Left lung (tissue), 10 donors: ENCODE data around the gene PINLYP. TPM values are rescaled to one million over a fixed set of nuclear protein-coding genes. Genes with fewer than 3 reads are reported as not detected.
A peak's percentile ranks its signal among the peaks of the same experiment; 100 is the strongest.

ENCODE experiments used
- ATAC-seq: fragments of 200-7000 bp; cut with Tn5 transposase; one replicate; pipeline ENCODE4 v1.9.1; 2020; ENCODE audit warnings: moderate library complexity
- DNase-seq, 4 donors: peaks; one replicate each; pipeline ENCODE4 v3.0.0-alpha.2; 2013 to 2020
- H3K27ac ChIP-seq, 2 donors: fragments of 200-600 bp; sonication (generic) in 1 of 2; one replicate each; pipeline versions ENCODE4 v1.5.0 to v1.8.0; 2020 to 2021
- H3K27me3 ChIP-seq, 2 donors: fragments of 200-600 bp; sonication (generic) in 1 of 2; one replicate each; pipeline versions ENCODE4 v1.5.0 to v1.8.0; 2020 to 2021
- H3K36me3 ChIP-seq, 2 donors: fragments of 200-600 bp; sonication (generic) in 1 of 2; one replicate each; pipeline versions ENCODE4 v1.5.0 to v1.8.0; 2020 to 2021
- H3K4me1 ChIP-seq, 2 donors: fragments of 200-600 bp; one replicate each; pipeline ENCODE4 v1.8.0; 2021
- H3K4me3 ChIP-seq, 2 donors: fragments of 200-600 bp; sonication (generic) in 1 of 2; one replicate each; pipeline versions ENCODE4 v1.5.0 to v1.8.0; 2020 to 2021; ENCODE audit warnings: mild to moderate bottlenecking in 1 of 2
- H3K9me3 ChIP-seq, 2 donors: fragments of 200-600 bp; sonication (generic) in 1 of 2; one replicate each; pipeline versions ENCODE4 v1.5.0 to v1.8.0; 2020 to 2021
- intact Hi-C, 2 donors: fragments of 100-400 bp; cut with DNase I; formaldehyde crosslinking; loops; one replicate each; pipeline versions ENCODE4 v1.11.2 to v1.14.2; 2022
- polyA plus RNA-seq, 6 donors: library from polyadenylated mRNA; unstranded; fragments of 120-200 nt; gene quantifications; one replicate each; pipeline ENCODE4 v1.2.1, GENCODE V29; 2013; ENCODE audit not compliant: insufficient read length in 6 of 6
- total RNA-seq, 2 donors: library from RNA; stranded (reverse); fragmentation: NEBNext Ultra II Directional; extraction: Animal tissue kit (Norgen Biotek cat#: 25700); gene quantifications; one replicate each; pipeline ENCODE4 v1.2.1, GENCODE V29; 2021
- TF ChIP-seq, protein P1 (sequence below), 2 donors: fragments of 200-600 bp; sonication (generic) in 1 of 2; IDR thresholded peaks; one replicate each; pipeline versions ENCODE4 v1.5.0 to v1.8.0; 2021; ENCODE audit warnings: antibody characterized with exemption in 2 of 2
- donor health status: DM: no; HTN: yes; CAD: no.
- donor health status: DM: no; HTN: no; CAD: no.

PINLYP gene
- total and polyA plus RNA-seq, 8 donors = 6.2 to 21.2 (median 17.0) TPM

DNA sequence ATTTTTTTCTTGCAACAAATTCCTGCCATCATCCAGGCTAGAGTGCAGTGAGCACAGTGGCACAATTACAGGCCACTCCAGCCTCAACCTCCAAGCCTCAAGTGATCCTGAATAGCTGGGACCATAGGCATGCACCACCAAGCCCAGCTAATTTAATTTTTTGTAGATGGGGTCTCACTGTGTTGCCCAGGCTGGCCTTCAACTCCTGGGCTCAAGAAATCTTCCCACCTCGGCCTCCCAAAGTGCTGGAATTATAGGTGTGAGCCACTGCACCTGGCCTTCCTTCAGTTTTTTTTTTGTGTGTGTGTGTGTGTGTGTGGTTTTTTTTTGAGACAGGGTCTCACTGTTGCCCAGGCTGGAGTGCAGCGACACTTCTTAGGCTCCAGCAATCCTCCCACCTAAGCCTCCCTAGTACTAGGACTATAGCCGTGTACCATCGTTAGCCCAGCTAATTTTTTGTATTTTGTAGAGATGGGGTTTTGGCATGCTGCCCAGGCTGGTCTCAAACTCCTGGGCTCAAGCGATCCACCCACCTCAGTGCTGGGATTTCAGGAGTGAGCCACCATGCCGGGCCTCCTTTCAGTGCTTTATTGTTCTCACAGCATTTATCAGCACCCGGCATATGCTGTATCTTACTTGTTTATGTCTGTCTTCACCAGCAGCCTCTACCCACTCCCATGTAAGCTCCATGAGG lies 30.4 kb downstream of the PINLYP start:
- Histone ChIP-seq H3K27me3 (no peaks in the 10 kb centered on the region), H3K27ac (no peak overlapping the region), H3K9me3 (no peaks in the 10 kb centered on the region), H3K4me3 (no peak overlapping the region), H3K36me3 (peaks cover 0 to 22% of the 10 kb centered on the region in 2 donors), H3K4me1 (no peaks in the 10 kb centered on the region)
- TF ChIP-seq, protein P1, sequence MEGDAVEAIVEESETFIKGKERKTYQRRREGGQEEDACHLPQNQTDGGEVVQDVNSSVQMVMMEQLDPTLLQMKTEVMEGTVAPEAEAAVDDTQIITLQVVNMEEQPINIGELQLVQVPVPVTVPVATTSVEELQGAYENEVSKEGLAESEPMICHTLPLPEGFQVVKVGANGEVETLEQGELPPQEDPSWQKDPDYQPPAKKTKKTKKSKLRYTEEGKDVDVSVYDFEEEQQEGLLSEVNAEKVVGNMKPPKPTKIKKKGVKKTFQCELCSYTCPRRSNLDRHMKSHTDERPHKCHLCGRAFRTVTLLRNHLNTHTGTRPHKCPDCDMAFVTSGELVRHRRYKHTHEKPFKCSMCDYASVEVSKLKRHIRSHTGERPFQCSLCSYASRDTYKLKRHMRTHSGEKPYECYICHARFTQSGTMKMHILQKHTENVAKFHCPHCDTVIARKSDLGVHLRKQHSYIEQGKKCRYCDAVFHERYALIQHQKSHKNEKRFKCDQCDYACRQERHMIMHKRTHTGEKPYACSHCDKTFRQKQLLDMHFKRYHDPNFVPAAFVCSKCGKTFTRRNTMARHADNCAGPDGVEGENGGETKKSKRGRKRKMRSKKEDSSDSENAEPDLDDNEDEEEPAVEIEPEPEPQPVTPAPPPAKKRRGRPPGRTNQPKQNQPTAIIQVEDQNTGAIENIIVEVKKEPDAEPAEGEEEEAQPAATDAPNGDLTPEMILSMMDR (IDR thresholded peaks at IDR 0.05) = no peak
- DNase-seq (no peak), ATAC-seq (no peak)
- intact Hi-C loops = no loop called here

DNA sequence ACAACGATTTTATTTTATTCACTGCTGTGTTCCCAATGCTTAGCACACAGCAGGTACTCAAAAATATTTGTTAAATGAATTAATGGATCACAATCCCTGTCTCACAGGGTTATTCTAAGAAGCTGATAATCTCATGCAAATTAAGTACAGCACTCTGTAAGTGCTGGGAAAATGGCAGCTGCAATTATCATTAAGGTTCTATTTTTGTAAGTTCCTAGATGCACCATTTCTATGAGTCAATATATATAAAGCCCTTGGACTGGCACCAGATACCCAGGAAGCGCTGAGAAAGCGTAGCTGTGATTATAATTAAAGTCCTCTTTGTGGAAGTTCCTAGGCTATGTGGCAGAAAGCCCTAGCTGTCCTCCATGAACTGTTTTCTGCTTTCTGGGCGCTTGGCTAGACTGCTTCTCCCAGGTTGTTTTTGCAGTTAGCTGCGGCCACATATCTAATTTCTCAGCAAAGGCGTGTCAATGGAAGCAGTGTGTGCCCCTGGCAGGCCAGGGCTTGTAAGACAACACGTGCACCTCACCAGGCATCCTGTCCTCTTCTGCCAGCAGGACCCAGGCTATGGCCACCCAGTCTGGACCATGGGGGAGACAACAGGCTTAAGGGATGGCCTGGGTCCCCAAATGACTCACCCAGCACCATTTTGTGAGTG lies 31.1 kb downstream of the PINLYP start:
- H3K27me3 ChIP-seq = no peaks in the 10 kb centered on the region
- H3K36me3 ChIP-seq = peaks cover 0 to 19% of the 10 kb centered on the region in 2 donors
- no peak for ATAC-seq
- no peak for DNase-seq
- H3K4me1 ChIP-seq = no peaks in the 10 kb centered on the region
- H3K9me3 ChIP-seq = no peaks in the 10 kb centered on the region
- H3K4me3 ChIP-seq = no peak overlapping the region
- TF ChIP-seq, protein P1 (IDR thresholded peaks at IDR 0.05) = no peak
- intact Hi-C loops = no loop called here
- no peak overlapping the region for H3K27ac ChIP-seq

DNA sequence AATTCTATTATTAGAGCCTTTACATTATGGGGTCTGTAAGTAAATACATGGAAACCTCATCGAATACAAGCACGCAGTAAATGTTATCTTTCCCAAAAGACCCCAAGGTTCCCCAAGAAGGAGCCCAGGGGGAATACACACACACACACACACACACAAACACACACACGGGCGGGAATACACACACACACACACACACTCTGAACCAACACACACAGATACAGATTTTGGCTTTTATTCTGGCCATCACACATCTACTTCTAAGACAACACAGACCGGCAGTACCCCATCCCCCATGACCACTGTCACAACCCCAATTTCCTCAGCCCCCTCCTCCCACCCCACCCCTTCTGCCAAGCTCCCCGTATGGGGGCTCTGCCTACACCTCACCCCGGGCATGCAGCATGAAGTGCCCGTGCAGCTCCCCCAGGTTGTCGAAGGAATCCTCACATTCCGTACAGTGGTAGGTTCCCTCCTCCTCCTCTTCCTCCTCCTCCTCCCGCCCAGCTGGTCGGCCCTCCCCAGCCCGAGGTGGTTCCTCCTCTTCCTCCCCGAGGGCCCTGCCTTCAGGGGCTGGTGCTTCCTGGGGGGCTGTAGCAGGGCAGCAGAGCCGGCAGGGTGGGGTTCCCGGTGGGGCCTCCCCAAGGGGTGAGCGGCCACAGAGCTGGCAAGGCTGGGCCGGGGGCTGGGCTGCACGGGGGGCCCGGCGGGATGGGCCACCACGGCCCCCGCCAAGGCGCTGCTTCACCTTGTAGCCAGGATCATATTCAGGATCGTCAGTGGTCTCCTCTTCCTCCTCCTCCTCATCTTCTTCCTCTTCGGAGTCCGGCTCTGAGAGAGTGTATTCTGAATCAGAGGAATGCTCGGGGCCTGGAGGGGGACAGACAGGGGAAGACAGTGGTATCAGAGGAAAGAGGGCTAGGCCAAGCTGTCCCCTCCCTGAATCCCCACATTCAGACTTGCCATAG lies 31.9 kb downstream of the PINLYP start:
- no peaks in the 10 kb centered on the region for H3K27me3 ChIP-seq
- TF ChIP-seq, protein P1 (IDR thresholded peaks at IDR 0.05) = no peak
- ATAC-seq = no peak
- no peak overlapping the region for H3K4me3 ChIP-seq
- H3K9me3 ChIP-seq = no peaks in the 10 kb centered on the region
- H3K4me1 ChIP-seq = no peaks in the 10 kb centered on the region
- peak in 1 of 4 donors; percentile 74 for DNase-seq
- intact Hi-C loops = no loop called here
- no peak overlapping the region for H3K27ac ChIP-seq
- peaks cover 0 to 20% of the 10 kb centered on the region in 2 donors for H3K36me3 ChIP-seq

DNA sequence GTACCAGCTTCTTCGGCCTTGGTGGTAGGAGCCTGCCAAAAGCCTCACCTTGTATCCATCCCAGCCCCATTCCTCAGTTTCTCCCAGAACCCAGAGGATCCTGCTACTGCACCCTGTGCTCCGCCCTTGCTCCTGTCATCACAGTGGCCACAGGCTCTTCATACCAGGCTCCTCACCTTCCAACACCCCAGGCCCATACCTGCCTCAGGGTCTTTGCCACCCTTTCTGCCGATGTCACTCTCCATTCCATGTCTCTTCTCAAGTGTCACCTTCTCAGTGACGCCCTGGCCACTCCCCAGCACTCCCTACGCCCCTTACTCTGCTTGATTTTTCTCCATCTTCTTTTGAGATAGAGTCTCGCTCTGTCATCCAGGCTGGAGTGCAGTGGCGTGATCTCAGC lies 34.3 kb downstream of the PINLYP start:
- H3K4me1 ChIP-seq = no peaks in the 10 kb centered on the region
- ATAC-seq (no peak), DNase-seq (no peak)
- intact Hi-C loops = no loop called here
- H3K27me3 ChIP-seq = no peaks in the 10 kb centered on the region
- no peak overlapping the region for H3K27ac ChIP-seq
- TF ChIP-seq, protein P1 (IDR thresholded peaks at IDR 0.05) = no peak
- no peaks in the 10 kb centered on the region for H3K9me3 ChIP-seq
- peaks cover 0 to 36% of the 10 kb centered on the region in 2 donors for H3K36me3 ChIP-seq
- no peak overlapping the region for H3K4me3 ChIP-seq
